H1 (cell line): Measurements from ENCODE around the gene RELN. TPM values are rescaled to one million over a fixed set of nuclear protein-coding genes. Genes with fewer than 3 reads are reported as not detected.

Experiments
- CTCF ChIA-PET: fragments of 300-600 bp; sonication (Branson Sonifier 250); formaldehyde crosslinking; loops from one replicate; lab custom pipeline; 2021; ENCODE audit not compliant: partially characterized antibody; lab: Charles Lee
- POLR2A ChIA-PET: fragments of 300-600 bp; sonication (Branson Sonifier 250); formaldehyde crosslinking; loops from one replicate; lab custom pipeline; 2021; ENCODE audit warnings: inconsistent platforms; ENCODE audit not compliant: partially characterized antibody; lab: Charles Lee
- DNase-seq, 2 experiments: peaks; one replicate each; pipeline versions ENCODE4 v3.0.0 to v3.0.0-alpha.2; 2010 to 2022; ENCODE audit warnings: low spot score in 2 of 2, low read depth in 1 of 2, mixed read lengths in 1 of 2
- FAIRE-seq: peaks from 2 replicates; lab custom pipeline; 2011; peaks lifted over from hg19 to GRCh38; lab: Jason Lieb, UNC
- H2AFZ ChIP-seq: 2 replicates; pipeline ENCODE4 v1.8.1; 2012; ENCODE audit warnings: low read length, inconsistent platforms
- H2AK5ac ChIP-seq: 2 replicates; pipeline ENCODE4 v1.6.1; 2013; ENCODE audit warnings: low read depth, low read length
- H2BK120ac ChIP-seq: replicated peaks from 2 replicates; pipeline ENCODE3; 2013; ENCODE audit warnings: low read depth, low read length, inconsistent platforms
- H2BK12ac ChIP-seq: 2 replicates; pipeline ENCODE4 v1.6.1; 2013; ENCODE audit warnings: low read depth, low read length
- H2BK15ac ChIP-seq: 2 replicates; pipeline ENCODE4 v1.6.1; 2013; ENCODE audit warnings: low read length
- H2BK20ac ChIP-seq: 2 replicates; pipeline ENCODE4 v1.6.1; 2013; ENCODE audit warnings: low read length
- H2BK5ac ChIP-seq: 2 replicates; pipeline ENCODE4 v1.6.1; 2013; ENCODE audit warnings: low read depth, low read length
- H3K14ac ChIP-seq: 2 replicates; pipeline ENCODE4 v1.6.1; 2013; ENCODE audit warnings: inconsistent platforms; ENCODE audit not compliant: insufficient read length
- H3K18ac ChIP-seq: 2 replicates; pipeline ENCODE4 v1.6.1; 2013; ENCODE audit warnings: low read length; ENCODE audit errors: extremely low read depth
- H3K23ac ChIP-seq: 2 replicates; pipeline ENCODE4 v1.6.1; 2013; ENCODE audit warnings: inconsistent platforms; ENCODE audit not compliant: insufficient read length
- H3K23me2 ChIP-seq: 2 replicates; pipeline ENCODE4 v1.6.1; 2013; ENCODE audit warnings: low read depth, low read length
- H3K27ac ChIP-seq: 2 replicates; pipeline ENCODE4 v1.6.1; 2011; ENCODE audit warnings: low read depth, low read length, inconsistent platforms
- H3K27me3 ChIP-seq, 4 experiments: replicated peaks in 1 of 4; 1 replicate in 1 of 4; 2 replicates in 3 of 4; pipeline versions ENCODE4 v1.6.1 to v1.8.1; 2011 to 2013; ENCODE audit warnings: low read length in 3 of 4, mild to moderate bottlenecking in 3 of 4, inconsistent platforms in 2 of 4, mixed read lengths in 2 of 4, moderate library complexity in 1 of 4; ENCODE audit not compliant: control insufficient read depth in 3 of 4, insufficient read depth in 3 of 4; ENCODE audit errors: extremely low read depth in 1 of 4
- H3K36me3 ChIP-seq, 4 experiments: 2 replicates each; pipeline versions ENCODE4 v1.6.1 to v1.8.1; 2011 to 2013; ENCODE audit warnings: mild to moderate bottlenecking in 4 of 4, low read length in 3 of 4, moderate library complexity in 2 of 4, control low read depth in 1 of 4, inconsistent platforms in 1 of 4; ENCODE audit not compliant: insufficient read depth in 4 of 4, control insufficient read depth in 2 of 4
- H3K4ac ChIP-seq: replicated peaks from 2 replicates; pipeline ENCODE3; 2013; ENCODE audit warnings: low read length, low read depth, mixed read lengths, inconsistent platforms; ENCODE audit not compliant: insufficient read length
- H3K4me1 ChIP-seq, 4 experiments: replicated peaks in 1 of 4; 1 replicate in 1 of 4; 2 replicates in 3 of 4; pipeline versions ENCODE4 v1.6.1 to v1.8.1; 2011 to 2013; ENCODE audit warnings: low read length in 3 of 4, inconsistent platforms in 2 of 4, mixed read lengths in 1 of 4; ENCODE audit not compliant: insufficient read depth in 4 of 4, control insufficient read depth in 3 of 4
- H3K4me2 ChIP-seq, 2 experiments: 2 replicates each; pipeline versions ENCODE4 v1.6.1 to v1.8.1; 2011 to 2013; ENCODE audit warnings: low read depth in 2 of 2, low read length in 2 of 2, control low read depth in 1 of 2, inconsistent platforms in 1 of 2, mild to moderate bottlenecking in 1 of 2; ENCODE audit not compliant: insufficient read depth in 1 of 2
- H3K4me3 ChIP-seq, 4 experiments: fragments of 200-600, 300-600 bp in 1 of 4; sonication (generic), shearing (Covaris generic), sonication (Bioruptor Twin) in 1 of 4; 2 replicates each; pipeline versions ENCODE4 v1.5.1 to v1.8.1; 2011 to 2016; ENCODE audit warnings: low read length in 4 of 4, low read depth in 3 of 4, control low read depth in 2 of 4, inconsistent platforms in 2 of 4, mild to moderate bottlenecking in 2 of 4, mixed read lengths in 1 of 4, moderate library complexity in 1 of 4; ENCODE audit not compliant: insufficient read depth in 2 of 4; ENCODE audit errors: extremely low read depth in 1 of 4
- H3K56ac ChIP-seq: replicated peaks from 2 replicates; pipeline ENCODE3; 2013; ENCODE audit warnings: low read depth, mild to moderate bottlenecking, mixed read lengths, low read length, inconsistent platforms; ENCODE audit not compliant: insufficient read length
- H3K79me1 ChIP-seq: 2 replicates; pipeline ENCODE4 v1.6.1; 2013; ENCODE audit warnings: low read depth, low read length, control low read depth
- H3K79me2 ChIP-seq, 2 experiments: 2 replicates each; pipeline versions ENCODE4 v1.6.1 to v1.8.1; 2012 to 2013; ENCODE audit warnings: low read length in 2 of 2, mild to moderate bottlenecking in 2 of 2, inconsistent platforms in 1 of 2; ENCODE audit not compliant: insufficient read depth in 2 of 2, control insufficient read depth in 1 of 2
- H3K9ac ChIP-seq, 4 experiments: replicated peaks in 1 of 4; 1 replicate in 1 of 4; 2 replicates in 3 of 4; pipeline versions ENCODE4 v1.6.1 to v1.8.1; 2011 to 2013; ENCODE audit warnings: low read depth in 3 of 4, low read length in 3 of 4, control low read depth in 2 of 4, mild to moderate bottlenecking in 2 of 4, moderate library complexity in 2 of 4, inconsistent platforms in 1 of 4; ENCODE audit errors: extremely low read depth in 1 of 4
- H3K9me3 ChIP-seq, 2 experiments: 2 replicates each; pipeline versions ENCODE4 v1.6.1 to v1.8.1; 2012 to 2013; ENCODE audit warnings: mild to moderate bottlenecking in 2 of 2, moderate library complexity in 2 of 2, control low read depth in 1 of 2, inconsistent platforms in 1 of 2, low read depth in 1 of 2, low read length in 1 of 2, mixed read lengths in 1 of 2; ENCODE audit not compliant: insufficient read depth in 2 of 2
- H4K20me1 ChIP-seq, 2 experiments: replicated peaks in 1 of 2; 2 replicates each; pipeline versions ENCODE3 to v1.8.1; 2011 to 2013; ENCODE audit warnings: inconsistent platforms in 2 of 2, low read length in 2 of 2, mild to moderate bottlenecking in 1 of 2; ENCODE audit not compliant: insufficient read depth in 2 of 2, control insufficient read depth in 1 of 2
- H4K5ac ChIP-seq: 2 replicates; pipeline ENCODE4 v1.6.1; 2013; ENCODE audit warnings: low read length, low read depth, mixed read lengths, inconsistent platforms; ENCODE audit not compliant: insufficient read length
- H4K8ac ChIP-seq: 2 replicates; pipeline ENCODE4 v1.8.0; 2013; ENCODE audit warnings: mild to moderate bottlenecking, moderate library complexity, low read length, inconsistent platforms; ENCODE audit not compliant: insufficient read depth; ENCODE audit errors: extremely low read depth
- H4K91ac ChIP-seq: replicated peaks from 2 replicates; pipeline ENCODE3; 2013; ENCODE audit warnings: low read length, mixed read lengths, inconsistent platforms; ENCODE audit not compliant: insufficient read length
- ASH2L ChIP-seq: fragments of 200-600, 300-600 bp; sonication (generic); IDR thresholded peaks from one replicate; pipeline ENCODE4 v1.7.1; 2017; ENCODE audit warnings: low read length
- CHD1 ChIP-seq: IDR thresholded peaks from 2 replicates; pipeline ENCODE4 v1.6.1; 2012; ENCODE audit warnings: low read depth, low read length, improper control_type of control experiment
- EP300 ChIP-seq, 2 experiments: IDR thresholded peaks; 1 replicate in 1 of 2; 2 replicates in 1 of 2; pipeline ENCODE4 v1.6.1; 2011 to 2012; ENCODE audit warnings: low read depth in 2 of 2, low read length in 2 of 2, mild to moderate bottlenecking in 2 of 2, borderline replicate concordance in 1 of 2, inconsistent platforms in 1 of 2, moderate library complexity in 1 of 2
- EZH2 ChIP-seq: fragments of 200-600 bp; sonication (generic); IDR thresholded peaks from 2 replicates; pipeline ENCODE4 v1.7.1; 2012; ENCODE audit warnings: low read depth, mild to moderate bottlenecking, moderate library complexity, low read length, inconsistent platforms; ENCODE audit not compliant: severe bottlenecking
- KDM4A ChIP-seq: IDR thresholded peaks from one replicate; pipeline ENCODE4 v1.7.1; 2012; ENCODE audit warnings: low read depth, mild to moderate bottlenecking, moderate library complexity, low read length, inconsistent platforms; ENCODE audit not compliant: severe bottlenecking
- POLR2AphosphoS5 ChIP-seq: IDR thresholded peaks from 2 replicates; pipeline ENCODE4 v1.6.1; 2011; ENCODE audit warnings: low read depth, low read length
- POU5F1 ChIP-seq: IDR thresholded peaks from 2 replicates; pipeline ENCODE4 v1.6.1; 2011; ENCODE audit warnings: low read depth, mild to moderate bottlenecking, low read length, moderate library complexity
- RBBP5 ChIP-seq: IDR thresholded peaks from 2 replicates; pipeline ENCODE4 v1.7.1; 2012; ENCODE audit warnings: low read depth, mild to moderate bottlenecking, inconsistent platforms, low read length, moderate library complexity, borderline replicate concordance
- RNF2 ChIP-seq: fragments of 200-900, 300-1000 bp; sonication (generic); IDR thresholded peaks from 2 replicates; pipeline ENCODE4 v1.7.1; 2016; ENCODE audit warnings: borderline replicate concordance, low read depth, mild to moderate bottlenecking, antibody characterized with exemption, low read length; ENCODE audit not compliant: poor library complexity, severe bottlenecking; ENCODE audit errors: missing control alignments
- RXRA ChIP-seq: IDR thresholded peaks from 2 replicates; pipeline ENCODE4 v1.6.1; 2011; ENCODE audit warnings: low read depth, mild to moderate bottlenecking, low read length, moderate library complexity; ENCODE audit not compliant: insufficient read depth
- SIN3A ChIP-seq, 2 experiments: IDR thresholded peaks in 1 of 2; conservative IDR thresholded peaks in 1 of 2; 2 replicates each; pipeline ENCODE4 v1.6.1; 2011 to 2012; ENCODE audit warnings: low read length in 2 of 2, improper control_type of control experiment in 1 of 2, low read depth in 1 of 2, mild to moderate bottlenecking in 1 of 2
- SIX5 ChIP-seq: IDR thresholded peaks from 2 replicates; pipeline ENCODE4 v1.6.1; 2011; ENCODE audit warnings: mild to moderate bottlenecking, low read depth, low read length
- SRF ChIP-seq: IDR thresholded peaks from 2 replicates; pipeline ENCODE4 v1.6.1; 2011; ENCODE audit warnings: mild to moderate bottlenecking, low read depth, low read length, moderate library complexity
- TEAD4 ChIP-seq: IDR thresholded peaks from 2 replicates; pipeline ENCODE4 v1.6.1; 2012; ENCODE audit warnings: low read depth, low read length, inconsistent platforms, mixed read lengths
- YY1 ChIP-seq: IDR thresholded peaks from 2 replicates; pipeline ENCODE4 v1.6.1; 2011; ENCODE audit warnings: low read depth, mild to moderate bottlenecking, low read length
- WGBS, 2 experiments: shearing (Covaris generic) in 1 of 2; methylation state at CpG; one replicate each; pipeline versions ENCODE4 v1.1.6 to v1.1.7; 2013 to 2015; ENCODE audit warnings: low lambda C conversion rate in 2 of 2, mixed read lengths in 2 of 2, inconsistent platforms in 1 of 2, low coverage in 1 of 2, missing lambda C conversion rate in 1 of 2; ENCODE audit not compliant: insufficient replicate concordance in 2 of 2, insufficient coverage in 1 of 2, insufficient read length in 1 of 2; ENCODE audit errors: extremely low coverage in 1 of 2, missing lambda C conversion rate in 1 of 2; 5-methylcytosine and 5-hydroxymethylcytosine counted together
- polyA plus RNA-seq, 7 experiments: library from polyadenylated mRNA; depleted of rRNA in 3 of 7; stranded (reverse) in 5 of 7; unstranded in 2 of 7; fragments of >200 nt in 5 of 7; fragments of 200-250 nt in 2 of 7; gene quantifications; 1 replicate in 5 of 7; 2 replicates in 1 of 7; 4 replicates in 1 of 7; pipeline versions ENCODE4 v1.2.1 to v1.2.3, GENCODE V29; 2011 to 2013; ENCODE audit warnings: missing spikeins in 2 of 7, mixed read lengths in 2 of 7
- total RNA-seq: library from RNA; stranded (reverse); fragmentation: NEBNext Ultra II Directional; extraction: Animal tissue kit (Norgen Biotek cat#: 25700); gene quantifications from 2 replicates; pipeline ENCODE4 v1.2.1, GENCODE V29; 2021

Gene RELN
- total and polyA plus RNA-seq, 2 of the 8 experiments (the other 6 are each of a cell fraction or from before 2014, with no cell fraction given): 0.03 to 0.07 TPM

GRCh38 chr7:103648135-103648534 is 341.3 kb downstream of the RELN start:
- Histone ChIP-seq H3K79me2 (no peaks in the 10 kb centered on the region), H2AFZ (no peak overlapping the region), H2BK12ac (no peak overlapping the region), H3K18ac (no peak overlapping the region), H2BK20ac (no peak overlapping the region), H2BK15ac (no peak overlapping the region), H3K79me1 (no peaks in the 10 kb centered on the region), H2BK120ac (no peak overlapping the region), H3K4me3 (no peak overlapping the region), H4K20me1 (no peaks in the 10 kb centered on the region), H2BK5ac (no peak overlapping the region), H4K5ac (no peak overlapping the region), H3K27ac (no peak overlapping the region), H3K36me3 (no peaks in the 10 kb centered on the region), H2AK5ac (no peak overlapping the region), H4K8ac (no peak overlapping the region), H3K9ac (no peak overlapping the region), H3K9me3 (no peaks in the 10 kb centered on the region), H3K14ac (no peak overlapping the region), H3K23ac (no peak overlapping the region), H3K4ac (no peak overlapping the region), H3K4me1 (no peaks in the 10 kb centered on the region), H3K23me2 (no peaks in the 10 kb centered on the region), H4K91ac (no peak overlapping the region), H3K27me3 (no peaks in the 10 kb centered on the region), H3K4me2 (no peak overlapping the region), H3K56ac (no peak overlapping the region)
- DNase-seq (no peak), FAIRE-seq (no peak)
- ChIA-PET POLR2A (no interaction called here), CTCF (no interaction called here)
- 82% methylated on average over 1 of the region's 1 CpG; no CpG with 5 or more reads in 1 of the 2 experiments for WGBS, 2 experiments
- TF ChIP-seq YY1 (no peak), SRF (no peak), EZH2 (no peak), SIN3A (conservative IDR thresholded peaks at IDR 0.05 in 1 of 2, IDR thresholded peaks at IDR 0.05 in 1 of 2; ENCODE audit: low read depth in 1 of 2, low read length in 2 of 2) (no peak), CHD1 (no peak), POU5F1 (no peak), RXRA (no peak), SIX5 (no peak), RBBP5 (no peak), ASH2L (no peak), RNF2 (no peak), TEAD4 (no peak), POLR2AphosphoS5 (no peak), EP300 (IDR thresholded peaks at IDR 0.05; ENCODE audit: borderline replicate concordance in 1 of 2, low read depth in 2 of 2, low read length in 2 of 2) (no peak), KDM4A (no peak)
